HFFc6 (cell line): ENCODE data around the gene CDC73. TPM values are rescaled to one million over a fixed set of nuclear protein-coding genes. Genes with fewer than 3 reads are reported as not detected.

Experiments used
- DNase-seq: peaks from one replicate; pipeline ENCODE4 v3.0.0-alpha.2; 2018
- H3K27ac Mint-ChIP-seq: 2 replicates; pipeline ENCODE4 v1.8.0; 2020; ENCODE audit warnings: mild to moderate bottlenecking, mixed read lengths
- H3K27me3 Mint-ChIP-seq: 2 replicates; pipeline ENCODE4 v1.8.0; 2021; ENCODE audit warnings: mild to moderate bottlenecking, moderate library complexity, mixed read lengths; ENCODE audit not compliant: insufficient read depth
- H3K36me3 Mint-ChIP-seq: 2 replicates; pipeline ENCODE4 v1.8.0; 2021; ENCODE audit warnings: low read depth, mixed read lengths
- H3K4me1 Mint-ChIP-seq: 2 replicates; pipeline ENCODE4 v1.8.0; 2020; ENCODE audit warnings: low read depth, mixed read lengths
- H3K4me3 Mint-ChIP-seq: 2 replicates; pipeline ENCODE4 v1.8.0; 2020; ENCODE audit warnings: mild to moderate bottlenecking, moderate library complexity, mixed read lengths
- H3K9me3 Mint-ChIP-seq: 2 replicates; pipeline ENCODE4 v1.8.0; 2020; ENCODE audit warnings: mild to moderate bottlenecking, mixed read lengths
- CTCF ChIP-seq: fragments of 200-600 bp; sonication (generic); IDR thresholded peaks from 2 replicates; pipeline ENCODE4 v1.5.0; 2021; ENCODE audit warnings: antibody characterized with exemption, mild to moderate bottlenecking
- total RNA-seq, 6 experiments: library from RNA; stranded (reverse); fragmentation: NEBNext Ultra II Directional; extraction: Animal tissue kit (Norgen Biotek cat#: 25700); gene quantifications; 2 replicates in 1 of 6; 3 replicates in 5 of 6; pipeline ENCODE4 v1.2.3, GENCODE V29; 2021

CDC73 gene
- total RNA-seq, 6 experiments from 2014 or later, result 62.8 to 71.6 (median 65.2) TPM

DNA sequence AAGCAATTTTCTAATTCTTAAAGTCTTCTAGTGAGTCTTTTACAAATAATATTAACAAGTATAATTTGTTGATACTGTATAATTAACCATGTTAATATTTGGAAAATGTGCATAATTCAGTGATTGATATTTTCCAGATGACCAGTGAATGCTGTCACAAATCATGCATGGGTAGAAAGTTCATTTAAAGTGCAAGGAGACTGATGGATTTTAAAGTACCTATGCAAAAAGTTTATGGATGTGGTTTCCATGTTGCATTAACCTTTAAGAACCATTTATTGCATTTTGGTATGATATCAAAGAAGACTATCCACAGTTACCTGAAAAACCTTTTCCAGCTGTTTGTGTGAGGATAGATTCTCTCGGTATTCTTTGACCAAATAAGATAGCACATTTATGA lies 23.2 kb downstream of the CDC73 start:
- H3K4me3 Mint-ChIP-seq, result no peak overlapping the region
- peaks cover 9% of the 10 kb centered on the region for H3K36me3 Mint-ChIP-seq
- no peak for TF ChIP-seq CTCF
- no peak overlapping the region for H3K27ac Mint-ChIP-seq
- H3K27me3 Mint-ChIP-seq, result no peaks in the 10 kb centered on the region; the same call in 1 of the 2 replicates
- H3K9me3 Mint-ChIP-seq, result no peaks in the 10 kb centered on the region
- H3K4me1 Mint-ChIP-seq, result peaks cover 11% of the 10 kb centered on the region
- DNase-seq, result no peak

DNA sequence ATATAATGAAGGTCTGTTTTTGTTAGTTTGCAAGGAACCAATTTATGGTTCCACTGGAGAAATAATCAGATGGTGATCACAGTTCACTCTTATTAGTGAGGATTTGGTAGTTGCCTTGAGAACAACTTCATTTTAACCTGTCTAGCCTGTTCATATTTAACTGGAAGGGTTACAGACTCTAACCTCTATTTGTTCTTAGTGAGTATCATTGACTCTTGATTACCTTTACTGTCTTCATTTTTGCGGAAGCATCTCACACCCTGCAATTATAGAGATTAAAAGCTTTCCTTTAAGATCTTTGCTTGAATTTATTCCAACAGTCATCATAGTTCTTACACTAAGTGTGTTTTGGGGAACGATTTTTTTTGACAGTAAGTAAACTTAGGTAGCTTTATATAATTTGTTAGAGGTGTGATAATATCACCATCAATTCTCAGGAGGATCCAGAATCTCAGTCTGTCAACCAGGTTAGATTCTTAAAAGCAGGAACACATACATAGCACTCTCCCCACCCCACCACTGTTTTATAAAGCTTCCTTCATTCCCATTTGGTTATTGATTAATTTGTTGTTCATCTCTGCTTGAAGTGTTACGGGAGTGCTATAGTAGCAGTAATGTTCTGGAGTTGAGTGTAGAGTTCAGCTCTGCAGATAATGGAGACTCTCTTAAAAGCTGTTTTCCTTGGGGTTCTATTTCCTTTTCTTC lies 34.4 kb downstream of the CDC73 start:
- Mint-ChIP-seq H3K9me3 (no peaks in the 10 kb centered on the region), H3K36me3 (peaks cover 26% of the 10 kb centered on the region), H3K27me3 (no peaks in the 10 kb centered on the region; the same call in 1 of the 2 replicates), H3K4me3 (no peak overlapping the region), H3K27ac (peak overlapping the region; percentile 11; the same call in 1 of the 2 replicates), H3K4me1 (peaks cover 27% of the 10 kb centered on the region)
- DNase-seq, result no peak
- TF ChIP-seq CTCF, result no peak

DNA sequence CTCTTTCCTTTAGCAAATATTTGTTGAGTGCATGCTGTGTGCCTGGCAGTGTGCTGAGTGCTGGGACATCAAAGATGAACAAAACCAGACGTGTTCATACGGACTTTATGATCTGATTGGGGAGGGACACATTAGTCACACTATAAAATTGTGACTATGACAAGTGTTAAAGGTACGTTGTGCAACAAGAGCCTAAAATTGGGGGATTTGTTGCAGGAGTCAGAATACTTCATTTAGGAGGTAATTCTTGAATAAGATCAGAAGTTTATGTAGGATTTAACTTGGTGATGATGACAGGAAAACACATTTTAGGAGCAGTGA lies 35.0 kb downstream of the CDC73 start:
- Mint-ChIP-seq H3K4me1 (peaks cover 27% of the 10 kb centered on the region), H3K27me3 (no peaks in the 10 kb centered on the region; the same call in 1 of the 2 replicates), H3K36me3 (peaks cover 26% of the 10 kb centered on the region), H3K4me3 (no peak overlapping the region), H3K9me3 (no peaks in the 10 kb centered on the region), H3K27ac (peak overlapping the region; percentile 2; the same call in 1 of the 2 replicates)
- TF ChIP-seq CTCF, result no peak
- no peak for DNase-seq

- H3K27me3 Mint-ChIP-seq, result no peaks in the 10 kb centered on the region; the same call in 1 of the 2 replicates
These were observed 35.5 kb downstream of the CDC73 start for GRCh38 chr1:193157360-193157759.

GRCh38 chr1:193176113-193176512 lies 54.3 kb downstream of the CDC73 start:
- H3K36me3 Mint-ChIP-seq, result peaks cover 18% of the 10 kb centered on the region
- no peaks in the 10 kb centered on the region for H3K27me3 Mint-ChIP-seq
- H3K27ac Mint-ChIP-seq, result peak overlapping the region; percentile 32; the same call in 1 of the 2 replicates
- no peaks in the 10 kb centered on the region for H3K9me3 Mint-ChIP-seq
- DNase-seq, result no peak
- no peak overlapping the region for H3K4me3 Mint-ChIP-seq
- peaks cover 18% of the 10 kb centered on the region for H3K4me1 Mint-ChIP-seq
- TF ChIP-seq CTCF, result no peak

More at GRCh38 chr1:193157360-193157759, 35.5 kb downstream of the CDC73 start:
- no peak for TF ChIP-seq CTCF
- no peak for DNase-seq
- Mint-ChIP-seq H3K4me3 (no peak overlapping the region), H3K27ac (no peak overlapping the region), H3K36me3 (peaks cover 25% of the 10 kb centered on the region), H3K9me3 (no peaks in the 10 kb centered on the region), H3K4me1 (peaks cover 27% of the 10 kb centered on the region)
